Measurements from ENCODE around the gene IFT88. TPM values are rescaled to one million over a fixed set of nuclear protein-coding genes. Genes with fewer than 3 reads are reported as not detected.
A peak's percentile ranks its signal among the peaks of the same experiment; 100 is the strongest.

Gene IFT88
- total and polyA plus RNA-seq, 9 of the 15 experiments (the other 6 are each of a cell fraction or from before 2014, with no cell fraction given): 8.3 to 13.5 (median 10.0) TPM

GRCh38 chr13:20521364-20522115 lies 45.4 kb upstream of the IFT88 start:
- Histone ChIP-seq H3K9me3 (replicated peaks; ENCODE audit: control insufficient read depth, insufficient read depth, low read depth, low read length) (no peaks in the 10 kb centered on the region), H3K4me2 (ENCODE audit: insufficient read depth, low read length) (no peak overlapping the region), H3K4me3 (no peak overlapping the region), H3K9ac (ENCODE audit: insufficient read depth in 1 of 2, low read depth in 2 of 2, low read length in 2 of 2) (no peak overlapping the region), H3K9me1 (ENCODE audit: control insufficient read depth, insufficient read depth, low read length) (no peaks in the 10 kb centered on the region), H3K4me1 (replicated peaks in 1 of 2; ENCODE audit: control insufficient read depth in 2 of 2, insufficient read depth in 2 of 2, low read length in 2 of 2) (peaks cover 0 to 6% of the 10 kb centered on the region in 2 experiments; a peak in 3 of 5 replicates), H3K27ac (ENCODE audit: extremely low read depth, low read depth, low read length) (no peak overlapping the region), H4K20me1 (replicated peaks; ENCODE audit: control insufficient read depth, insufficient read depth, low read length) (no peaks in the 10 kb centered on the region), H2AFZ (ENCODE audit: low read depth, low read length) (no peak overlapping the region), H3K27me3 (ENCODE audit: control insufficient read depth in 2 of 2, insufficient read depth in 2 of 2, low read length in 2 of 2) (no peaks in the 10 kb centered on the region), H3K79me2 (ENCODE audit: control insufficient read depth, insufficient read depth, low read length) (no peaks in the 10 kb centered on the region), H3K36me3 (ENCODE audit: control insufficient read depth, insufficient read depth, low read length) (no peaks in the 10 kb centered on the region; the same call in 2 of the 3 replicates)
- 79% methylated on average over 5 of the region's 5 CpGs for WGBS (ENCODE audit: insufficient coverage, low coverage, missing lambda C conversion rate)
- no peak for DNase-seq (ENCODE audit: extremely low read depth in 1 of 4, low spot score in 3 of 4)
- no peak for ATAC-seq
- in situ Hi-C loops (cut with MboI) (no loop called here), intact Hi-C loops (cut with micrococcal nuclease) (no loop called here)
- ChIA-PET POLR2A (interaction anchor here (0.6 to 1.1 kb wide), 3 partner anchors 13 to 48 kb away, joined by 3 read pairs; no protein-coding TSS in a partner anchor), CTCF (ENCODE audit: low intra/inter-chr PET ratio) (no interaction called here)
- FAIRE-seq: no peak
- BruUV-seq (replicated peaks): no TSS peak
- TF ChIP-seq CEBPB (tag; IDR thresholded peaks at IDR 0.05): peak; percentile 86
- no peak for TF ChIP-seq KHSRP (IDR thresholded peaks at IDR 0.05)
- TF ChIP-seq CEBPG (CRISPR knock-in tag; IDR thresholded peaks at IDR 0.05): no peak
- TF ChIP-seq CEBPG (tag; conservative IDR thresholded peaks at IDR 0.05 in 1 of 2, IDR thresholded peaks at IDR 0.05 in 1 of 2): peak in 1 of 2 experiments; percentile 68; a peak in 2 of 4 replicates
- no peak for TF ChIP-seq TEAD2 (tag; IDR thresholded peaks at IDR 0.05)

All from K562 (cell line).